GM12892 (cell line): Measurements from ENCODE around the gene EPN2.
A peak's percentile ranks its signal among the peaks of the same experiment; 100 is the strongest.

ENCODE experiments used
- DNase-seq: peaks from one replicate; pipeline ENCODE4 v3.0.0; 2011; ENCODE audit not compliant: insufficient read length
- FAIRE-seq: peaks from 2 replicates; lab custom pipeline; 2011; peaks lifted over from hg19 to GRCh38; lab: Jason Lieb, UNC
- POLR2A ChIP-seq: IDR thresholded peaks from 2 replicates; pipeline ENCODE4 v1.6.1; 2011; ENCODE audit warnings: low read depth, low read length, control low read depth
- POLR2AphosphoS5 ChIP-seq: IDR thresholded peaks from 2 replicates; pipeline ENCODE4 v1.6.1; 2011; ENCODE audit warnings: low read depth, low read length, control low read depth
- TAF1 ChIP-seq: IDR thresholded peaks from 2 replicates; pipeline ENCODE4 v1.6.1; 2011; ENCODE audit warnings: low read depth, mild to moderate bottlenecking, control low read depth, low read length, borderline replicate concordance

EPN2 gene

GRCh38 chr17:19305761-19306159, 68.6 kb downstream of the EPN2 start:
- TF ChIP-seq POLR2A = no peak
- DNase-seq (no peak), FAIRE-seq (no peak)

DNA sequence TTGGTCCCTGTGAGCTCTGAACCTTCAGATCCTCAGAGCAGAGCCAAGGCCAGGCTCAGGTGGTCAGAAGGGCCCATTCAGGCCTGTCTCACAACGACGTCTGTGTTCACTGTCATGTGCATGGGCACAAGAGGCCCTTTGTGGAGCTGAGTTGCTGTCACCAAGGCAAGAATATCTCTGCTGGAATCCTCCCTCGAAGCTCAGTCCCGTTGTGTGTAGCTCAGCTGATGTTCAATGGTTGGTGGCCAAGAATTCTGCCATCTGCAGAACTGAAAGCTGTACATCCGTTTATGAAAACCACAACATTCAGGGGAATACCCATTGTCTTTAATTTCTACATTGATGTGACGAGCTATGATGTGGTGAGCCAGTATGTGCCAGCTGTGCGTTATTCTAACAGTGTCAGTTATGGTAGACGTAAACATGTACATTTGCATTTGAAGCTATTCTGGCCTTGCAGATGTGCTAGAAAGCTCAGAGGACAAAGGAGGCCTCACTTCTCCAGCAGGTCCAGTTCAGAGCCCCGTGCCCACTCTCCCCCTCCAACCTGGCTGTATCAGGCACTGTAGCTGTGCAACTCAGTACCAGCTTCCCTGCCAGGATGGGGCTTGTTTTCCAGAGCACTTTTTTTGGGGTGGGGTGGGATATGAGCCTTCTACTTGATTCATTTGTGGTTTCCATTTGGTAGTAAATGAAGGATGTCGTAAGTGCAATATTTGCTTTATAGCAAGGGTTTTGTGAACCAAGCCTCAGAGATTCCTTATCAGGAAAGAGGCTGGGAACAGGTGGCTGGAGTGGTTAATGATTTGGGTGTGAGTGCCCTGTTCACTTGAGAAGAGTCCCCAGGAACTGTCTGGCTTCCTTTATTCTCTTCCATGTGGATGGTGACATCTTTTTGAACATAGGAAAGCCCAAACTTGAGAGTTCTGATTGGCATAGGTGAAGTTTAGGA, 69.3 kb downstream of the EPN2 start:
- DNase-seq (no peak), FAIRE-seq (peak; percentile 99)
- TF ChIP-seq POLR2AphosphoS5 (no peak), POLR2A (peak; percentile 53; the same call in 1 of the 2 replicates)

GRCh38 chr17:19307521-19307920, 70.4 kb downstream of the EPN2 start:
- TF ChIP-seq POLR2AphosphoS5 (no peak), TAF1 (no peak), POLR2A (no peak)
- no peak for DNase-seq
- FAIRE-seq = no peak

GRCh38 chr17:19308398-19308797, 71.2 kb downstream of the EPN2 start:
- DNase-seq (no peak), FAIRE-seq (no peak)
- TF ChIP-seq TAF1 (no peak), POLR2AphosphoS5 (no peak), POLR2A (no peak)

DNA sequence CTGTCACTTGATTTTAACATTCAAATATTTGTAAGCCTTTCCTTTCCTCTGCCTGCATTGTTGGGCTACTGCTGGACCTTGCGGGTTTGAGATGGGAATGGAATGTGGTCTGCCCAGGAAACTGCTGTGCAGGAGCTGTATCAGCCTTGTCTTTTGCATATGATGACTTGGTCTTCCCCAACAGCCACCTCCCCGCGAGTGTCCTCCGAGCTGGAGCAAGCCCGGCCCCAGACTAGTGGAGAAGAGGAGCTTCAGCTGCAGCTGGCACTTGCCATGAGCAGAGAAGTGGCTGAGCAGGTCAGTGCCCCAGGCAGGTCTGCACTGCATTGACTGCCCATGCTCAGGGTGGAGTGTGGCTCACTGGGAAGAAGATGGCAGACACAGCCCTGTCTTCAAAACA, 72.5 kb downstream of the EPN2 start:
- FAIRE-seq (no peak), DNase-seq (no peak)
- no peak for TF ChIP-seq POLR2AphosphoS5
- TF ChIP-seq TAF1 = no peak
- TF ChIP-seq POLR2A = no peak

- no peak for DNase-seq
- TF ChIP-seq POLR2A (no peak), TAF1 (no peak), POLR2AphosphoS5 (no peak)
- FAIRE-seq = no peak
These were observed 73.0 kb downstream of the EPN2 start for GRCh38 chr17:19310151-19310550.

DNA sequence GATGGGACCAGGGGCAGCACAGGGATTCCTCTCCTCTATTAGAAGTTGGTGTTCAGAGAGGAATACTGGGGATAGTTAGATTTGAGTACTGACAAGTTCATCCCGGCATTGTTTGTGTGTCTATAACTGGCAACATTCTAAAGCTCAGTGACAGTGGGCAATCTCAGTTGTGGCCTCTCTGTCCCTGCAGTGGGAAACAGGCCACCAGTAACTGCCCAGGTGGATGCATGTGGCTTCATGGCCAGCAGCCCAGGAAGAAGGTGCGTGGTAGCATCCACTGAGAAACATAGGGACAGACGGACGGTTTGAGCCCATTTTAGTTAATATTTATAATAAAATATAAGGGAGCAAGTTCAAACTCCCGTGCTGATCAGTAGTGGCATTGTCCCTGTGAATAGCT, 73.8 kb downstream of the EPN2 start:
- DNase-seq (no peak), FAIRE-seq (no peak)
- TF ChIP-seq POLR2A (no peak), TAF1 (no peak), POLR2AphosphoS5 (no peak)

- DNase-seq = no peak
- TF ChIP-seq POLR2AphosphoS5 (no peak), TAF1 (no peak), POLR2A (no peak)
- no peak for FAIRE-seq
These were observed 74.5 kb downstream of the EPN2 start for GRCh38 chr17:19311421-19312215.

GRCh38 chr17:19312406-19312805, 75.2 kb downstream of the EPN2 start:
- FAIRE-seq (no peak), DNase-seq (no peak)

GRCh38 chr17:19313066-19313745, 76.0 kb downstream of the EPN2 start:
- DNase-seq (no peak), FAIRE-seq (no peak)
- TF ChIP-seq TAF1 (no peak), POLR2AphosphoS5 (no peak), POLR2A (no peak)

More at GRCh38 chr17:19312406-19312805, 75.2 kb downstream of the EPN2 start:
- no peak for TF ChIP-seq TAF1
- no peak for TF ChIP-seq POLR2A
- no peak for TF ChIP-seq POLR2AphosphoS5

DNA sequence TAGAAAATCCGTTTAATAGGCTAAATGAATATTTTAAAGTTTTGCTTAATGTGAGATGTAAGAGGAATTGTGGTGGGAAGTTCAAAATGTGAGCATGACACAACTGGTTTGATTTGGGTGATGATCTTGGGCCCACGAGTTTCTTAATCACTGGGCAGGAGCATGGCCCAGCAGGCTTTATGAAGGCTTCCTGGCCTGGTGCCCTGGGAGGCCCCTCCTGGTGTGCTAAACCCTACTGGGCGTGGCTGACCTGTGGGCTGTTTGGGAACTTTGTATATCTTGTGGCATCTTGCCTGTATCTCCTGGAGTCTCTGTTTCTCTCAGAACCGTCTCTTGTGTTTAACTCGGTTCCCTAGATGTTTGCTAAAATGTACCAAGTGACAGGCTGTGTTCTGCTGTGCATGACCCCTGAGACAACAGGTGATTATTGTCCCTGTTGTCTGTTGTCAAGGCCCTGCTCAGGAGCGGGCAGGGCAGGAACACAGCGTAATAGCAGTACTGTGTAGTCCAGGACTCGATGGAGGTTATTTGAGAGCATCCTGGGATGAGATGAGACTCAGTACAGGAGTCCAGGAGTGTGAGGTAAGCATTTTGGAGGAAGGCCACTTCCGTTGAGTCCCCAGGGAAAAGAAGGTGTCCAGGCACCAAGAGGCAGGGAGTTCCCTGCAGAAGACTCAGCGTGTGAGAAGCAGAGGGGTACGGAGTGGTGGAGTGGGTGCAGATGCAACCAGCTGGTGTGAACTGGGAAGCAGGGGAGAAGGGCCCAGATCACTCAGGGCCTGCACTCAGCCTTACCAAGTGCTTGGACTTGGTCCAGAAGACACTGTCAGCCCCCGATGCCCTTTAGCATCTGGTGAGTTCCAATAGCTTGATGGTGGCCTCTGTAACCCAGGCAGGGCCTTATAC, 76.8 kb downstream of the EPN2 start:
- TF ChIP-seq POLR2AphosphoS5 = no peak
- TF ChIP-seq POLR2A = no peak
- TF ChIP-seq TAF1 = no peak
- FAIRE-seq (no peak), DNase-seq (no peak)
